GM18498 (cell line): ENCODE results near the gene PCDHAC2.

ENCODE experiments used
- ATAC-seq: cut with Tn5 transposase; IDR thresholded peaks from one replicate; pipeline ENCODE4 v1.9.1; 2021; ENCODE audit warnings: mild to moderate bottlenecking, moderate library complexity; ENCODE audit not compliant: unreplicated experiment

The PCDHAC2 gene, protein sequence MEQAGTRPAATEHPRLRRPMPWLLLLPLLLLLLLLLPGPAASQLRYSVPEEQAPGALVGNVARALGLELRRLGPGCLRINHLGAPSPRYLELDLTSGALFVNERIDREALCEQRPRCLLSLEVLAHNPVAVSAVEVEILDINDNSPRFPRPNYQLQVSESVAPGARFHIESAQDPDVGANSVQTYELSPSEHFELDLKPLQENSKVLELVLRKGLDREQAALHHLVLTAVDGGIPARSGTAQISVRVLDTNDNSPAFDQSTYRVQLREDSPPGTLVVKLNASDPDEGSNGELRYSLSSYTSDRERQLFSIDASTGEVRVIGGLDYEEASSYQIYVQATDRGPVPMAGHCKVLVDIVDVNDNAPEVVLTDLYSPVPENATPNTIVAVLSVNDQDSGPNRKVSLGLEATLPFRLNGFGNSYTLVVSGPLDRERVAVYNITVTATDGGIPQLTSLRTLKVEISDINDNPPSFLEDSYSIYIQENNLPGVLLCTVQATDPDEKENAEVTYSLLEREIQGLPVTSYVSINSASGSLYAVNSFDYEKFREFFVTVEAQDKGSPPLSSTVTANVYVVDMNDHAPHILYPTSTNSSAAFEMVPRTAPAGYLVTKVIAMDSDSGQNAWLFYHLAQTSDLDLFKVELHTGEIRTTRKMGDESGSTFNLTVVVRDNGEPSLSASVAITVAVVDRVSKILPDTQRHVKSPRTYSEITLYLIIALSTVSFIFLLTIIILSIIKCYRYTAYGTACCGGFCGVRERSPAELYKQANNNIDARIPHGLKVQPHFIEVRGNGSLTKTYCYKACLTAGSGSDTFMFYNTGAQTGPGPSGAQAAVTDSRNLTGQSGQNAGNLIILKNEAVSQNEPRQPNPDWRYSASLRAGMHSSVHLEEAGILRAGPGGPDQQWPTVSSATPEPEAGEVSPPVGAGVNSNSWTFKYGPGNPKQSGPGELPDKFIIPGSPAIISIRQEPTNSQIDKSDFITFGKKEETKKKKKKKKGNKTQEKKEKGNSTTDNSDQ

DNA sequence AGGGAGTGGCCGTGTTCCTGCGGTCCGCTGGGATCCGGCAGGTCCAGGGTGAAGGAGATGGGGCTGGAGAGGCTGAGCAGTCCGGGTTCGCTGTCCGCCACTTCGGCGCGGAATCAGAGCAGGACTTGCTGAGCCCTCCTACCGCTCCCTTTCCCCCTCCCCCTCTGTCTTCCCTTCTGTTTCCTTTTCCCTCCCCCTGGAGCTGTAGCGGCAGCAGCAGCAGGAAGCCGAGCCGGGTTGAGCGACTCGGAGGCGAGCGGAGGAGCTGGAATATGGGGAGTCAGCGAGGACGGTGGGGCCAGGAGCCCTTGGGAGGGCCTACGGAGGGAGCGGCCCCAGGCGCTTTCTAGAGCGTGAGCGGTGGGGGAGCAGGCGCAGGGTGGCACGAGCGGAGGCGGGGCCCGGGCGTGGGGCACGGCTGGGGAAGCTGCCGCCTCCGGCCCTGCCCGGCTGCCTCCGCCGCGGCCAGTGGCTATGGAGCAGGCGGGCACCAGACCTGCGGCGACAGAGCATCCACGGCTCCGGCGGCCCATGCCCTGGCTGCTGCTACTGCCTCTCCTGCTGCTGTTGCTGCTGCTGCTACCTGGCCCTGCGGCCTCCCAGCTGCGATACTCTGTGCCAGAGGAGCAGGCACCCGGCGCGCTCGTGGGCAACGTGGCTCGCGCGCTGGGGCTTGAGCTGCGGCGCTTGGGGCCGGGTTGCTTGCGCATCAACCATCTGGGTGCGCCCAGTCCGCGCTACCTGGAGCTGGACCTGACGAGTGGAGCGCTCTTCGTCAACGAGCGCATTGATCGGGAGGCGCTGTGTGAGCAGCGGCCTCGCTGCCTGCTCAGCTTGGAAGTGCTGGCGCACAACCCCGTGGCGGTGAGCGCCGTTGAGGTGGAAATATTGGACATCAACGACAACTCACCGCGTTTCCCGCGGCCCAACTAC, at the start of gene PCDHAC2:
TSS of gene PCDHAC2 (plus strand) at position 184 of the 933 bp plus-strand sequence. CDS start at position 475, 291 bp downstream.
- no peak for ATAC-seq

GRCh38 chr5:140923601-140924000, 42.7 kb upstream of the PCDHAC2 start:
- ATAC-seq: no peak

GRCh38 chr5:140925806-140926442, 40.4 kb upstream of the PCDHAC2 start, which contains the start of gene PCDHAC1:
TSS of gene PCDHAC1 (plus strand) at chr5:140926299. CDS start at chr5:140926893, 594 bp downstream.
- no peak for ATAC-seq

GRCh38 chr5:140926443-140927227, 39.6 kb upstream of the PCDHAC2 start:
- no peak for ATAC-seq

DNA sequence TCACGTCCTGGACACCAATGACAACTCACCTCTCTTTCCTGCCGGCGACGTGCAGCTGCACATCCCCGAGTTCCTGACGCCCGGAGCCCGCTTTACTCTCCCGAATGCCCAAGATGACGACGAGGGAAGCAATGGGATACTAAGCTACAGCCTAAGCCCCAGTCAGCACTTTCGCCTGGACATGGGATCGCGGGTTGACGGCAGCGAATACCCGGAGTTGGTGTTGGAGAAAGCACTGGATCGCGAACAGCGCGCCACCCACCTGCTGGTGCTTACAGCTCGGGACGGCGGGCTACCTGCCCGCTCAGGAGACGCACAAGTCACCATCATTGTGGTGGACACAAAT, 39.1 kb upstream of the PCDHAC2 start:
- ATAC-seq: no peak

GRCh38 chr5:140934964-140935606, 31.2 kb upstream of the PCDHAC2 start:
- no peak for ATAC-seq

- no peak for ATAC-seq
These were observed 19.7 kb upstream of the PCDHAC2 start for GRCh38 chr5:140946578-140946977.

DNA sequence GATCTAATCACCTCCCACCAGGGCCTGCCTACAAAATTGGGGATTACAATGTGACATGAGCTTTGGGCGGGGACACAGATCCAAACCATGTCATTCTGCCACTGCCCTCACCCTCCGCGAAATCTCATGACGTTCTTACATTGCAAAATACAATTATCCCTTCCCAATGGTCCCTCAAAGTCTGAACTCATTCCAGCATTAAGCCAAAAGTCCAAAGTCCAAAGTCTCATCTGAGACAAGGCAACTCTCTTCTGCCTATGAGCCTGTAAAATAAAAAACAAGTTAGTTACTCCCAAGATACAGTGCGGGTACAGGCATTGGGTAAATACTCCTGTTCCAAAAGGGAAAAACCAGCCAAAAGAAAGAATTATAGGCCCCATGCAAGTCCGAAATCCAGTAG, 14.6 kb upstream of the PCDHAC2 start:
- no peak for ATAC-seq

GRCh38 chr5:140953234-140953633, 13.0 kb upstream of the PCDHAC2 start:
- no peak for ATAC-seq

- no peak for ATAC-seq
These were observed 4.1 kb upstream of the PCDHAC2 start for GRCh38 chr5:140962190-140962589.

DNA sequence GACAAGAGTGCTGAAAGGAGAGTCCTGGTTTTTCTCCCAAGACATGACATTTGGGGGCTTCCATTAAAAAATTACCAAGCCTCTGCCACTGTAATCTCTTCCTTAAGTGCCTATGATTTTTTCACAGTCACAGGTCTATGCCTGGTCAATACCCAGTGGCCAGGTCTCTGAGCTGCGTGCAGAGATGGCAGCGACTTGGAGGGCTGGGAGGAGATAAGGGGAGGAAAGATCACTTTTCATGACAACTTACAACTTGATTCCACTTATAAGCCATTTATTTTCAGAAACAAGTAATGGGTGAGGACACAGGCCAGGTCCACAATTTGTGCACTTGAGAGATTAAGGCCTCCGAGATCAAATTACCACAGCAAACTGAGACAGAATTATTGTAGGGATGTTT, 1.9 kb upstream of the PCDHAC2 start:
- no peak for ATAC-seq

DNA sequence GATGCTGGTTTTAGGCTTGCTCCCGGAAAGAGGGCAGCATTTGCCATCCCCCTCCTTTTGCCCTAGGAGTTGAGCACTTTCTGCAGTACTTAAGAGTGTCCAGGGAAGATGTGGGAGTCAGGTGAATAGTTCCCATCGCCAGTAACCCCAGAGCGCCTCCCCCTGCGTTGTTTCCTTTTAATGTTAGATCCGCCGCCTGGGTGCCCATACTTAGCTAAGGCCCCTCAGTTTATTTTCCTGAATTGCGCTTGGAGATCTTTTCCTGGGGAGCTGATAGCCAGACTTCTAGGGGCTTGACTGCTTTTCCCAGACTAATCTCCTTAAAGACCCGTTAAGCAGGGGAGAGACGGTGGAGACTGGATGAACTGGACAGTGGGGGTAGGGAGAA, 377 bp upstream of the PCDHAC2 start:
- no peak for ATAC-seq

GRCh38 chr5:140967226-140967893, 1.1 kb downstream of the PCDHAC2 start:
- ATAC-seq: no peak

- no peak for ATAC-seq
These were observed 3.6 kb downstream of the PCDHAC2 start for GRCh38 chr5:140969880-140970279.

GRCh38 chr5:140973550-140973949, 7.3 kb downstream of the PCDHAC2 start:
- no peak for ATAC-seq

DNA sequence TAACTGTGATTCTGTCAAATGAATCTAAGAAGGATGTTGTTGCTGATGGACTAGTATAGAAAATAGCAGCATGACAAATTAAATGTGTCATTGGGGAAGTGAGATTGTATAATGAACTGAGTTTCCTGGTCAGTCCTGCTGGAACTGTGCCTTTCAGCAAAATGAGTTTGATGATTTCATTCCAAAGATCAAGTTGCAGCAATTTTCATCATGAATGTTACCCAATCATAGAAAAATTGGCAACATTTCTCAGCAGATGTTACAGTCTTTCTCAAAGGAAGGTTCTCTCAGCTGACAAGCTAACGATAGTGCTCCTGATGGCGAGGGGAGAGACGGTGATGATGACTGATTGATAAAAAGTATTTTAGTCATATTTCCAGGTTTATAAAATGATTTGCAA, 10.7 kb downstream of the PCDHAC2 start:
- no peak for ATAC-seq

DNA sequence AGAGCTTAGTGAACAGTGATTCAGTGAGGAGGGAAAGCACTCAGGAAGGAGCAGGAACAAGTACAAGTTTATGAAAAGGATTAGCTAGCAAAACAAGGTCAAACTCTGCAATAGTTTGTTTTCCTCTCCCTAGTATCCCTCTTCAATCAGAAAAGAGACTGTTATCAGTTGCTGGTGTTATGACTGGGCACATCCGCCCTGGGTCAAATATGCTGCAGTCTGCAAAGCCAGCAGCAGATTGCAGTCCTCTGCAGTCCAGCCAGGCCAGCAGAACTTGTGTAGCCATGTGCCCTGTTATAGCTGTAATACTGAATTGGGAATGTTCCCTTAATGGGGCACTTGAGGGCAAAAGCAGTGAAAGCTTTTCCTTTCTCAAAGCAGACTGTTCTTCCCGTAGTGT, 12.0 kb downstream of the PCDHAC2 start:
- no peak for ATAC-seq

- ATAC-seq: no peak
These were observed 12.7 kb downstream of the PCDHAC2 start for GRCh38 chr5:140978983-140979382.
